GM18499 (cell line): ENCODE results near the gene RFTN1.

ENCODE experiments used
- ATAC-seq: cut with Tn5 transposase; IDR thresholded peaks from one replicate; pipeline ENCODE4 v1.9.1; 2021; ENCODE audit warnings: moderate number of reproducible peaks; ENCODE audit not compliant: insufficient read depth, unreplicated experiment

RFTN1 gene

GRCh38 chr3:16390581-16390980, 122.9 kb downstream of the RFTN1 start:
- ATAC-seq = no peak

- no peak for ATAC-seq
Observed at GRCh38 chr3:16388850-16389441, 124.6 kb downstream of the RFTN1 start.

- ATAC-seq = no peak
Observed at GRCh38 chr3:16386561-16386960, 126.9 kb downstream of the RFTN1 start.

- no peak for ATAC-seq
Observed at GRCh38 chr3:16385151-16385550, 128.3 kb downstream of the RFTN1 start.

GRCh38 chr3:16383864-16384263, 129.6 kb downstream of the RFTN1 start:
- ATAC-seq = no peak

GRCh38 chr3:16382845-16383244, 130.7 kb downstream of the RFTN1 start:
- ATAC-seq = peak; percentile 34

- ATAC-seq = no peak
Observed at GRCh38 chr3:16381426-16381825, 132.1 kb downstream of the RFTN1 start.

- ATAC-seq = no peak
Observed at GRCh38 chr3:16380421-16380820, 133.1 kb downstream of the RFTN1 start.

- ATAC-seq = no peak
Observed at GRCh38 chr3:16379838-16380237, 133.7 kb downstream of the RFTN1 start.

GRCh38 chr3:16378920-16379319, 134.6 kb downstream of the RFTN1 start:
- ATAC-seq = peak; percentile 35

GRCh38 chr3:16378415-16378814, 135.1 kb downstream of the RFTN1 start:
- ATAC-seq = no peak

- no peak for ATAC-seq
Observed at GRCh38 chr3:16377847-16378302, 135.6 kb downstream of the RFTN1 start.

GRCh38 chr3:16377196-16377595, 136.3 kb downstream of the RFTN1 start:
- no peak for ATAC-seq

- no peak for ATAC-seq
Observed at GRCh38 chr3:16375891-16376290, 137.6 kb downstream of the RFTN1 start.

GRCh38 chr3:16374935-16375245, 138.6 kb downstream of the RFTN1 start:
- no peak for ATAC-seq

- ATAC-seq = no peak
Observed at GRCh38 chr3:16374047-16374934, 139.2 kb downstream of the RFTN1 start.

- ATAC-seq = no peak
Observed at GRCh38 chr3:16373341-16373946, 140.1 kb downstream of the RFTN1 start.

GRCh38 chr3:16372362-16373292, 140.9 kb downstream of the RFTN1 start:
- ATAC-seq = no peak

- ATAC-seq = no peak
Observed at GRCh38 chr3:16370872-16371740, 142.4 kb downstream of the RFTN1 start.

GRCh38 chr3:16370503-16370871, 143.0 kb downstream of the RFTN1 start:
- no peak for ATAC-seq
